Kidney epithelial cell (primary cell): ENCODE data around the gene GAPDH. TPM values are rescaled to one million over a fixed set of nuclear protein-coding genes. Genes with fewer than 3 reads are reported as not detected.

Source experiments
- DNase-seq: peaks from one replicate; pipeline ENCODE4 v3.0.0-alpha.2; 2010; ENCODE audit warnings: low read depth
- H3K27me3 ChIP-seq: 2 replicates; pipeline ENCODE4 v1.6.0; 2011; ENCODE audit warnings: low read length; ENCODE audit not compliant: control insufficient read depth, insufficient read depth
- H3K36me3 ChIP-seq: 2 replicates; pipeline ENCODE4 v1.5.1; 2011; ENCODE audit warnings: low read length; ENCODE audit not compliant: control insufficient read depth, insufficient read depth
- H3K4me3 ChIP-seq: 2 replicates; pipeline ENCODE4 v1.5.1; 2011; ENCODE audit warnings: low read depth, mild to moderate bottlenecking, control low read depth, low read length
- CTCF ChIP-seq: IDR thresholded peaks from 2 replicates; pipeline ENCODE4 v1.5.1; 2011; ENCODE audit warnings: mild to moderate bottlenecking, moderate library complexity, low read length, control low read depth, inconsistent platforms; ENCODE audit not compliant: insufficient read depth, poor library complexity, severe bottlenecking
- total RNA-seq: library from RNA; depleted of rRNA; stranded (reverse); fragments of >200 nt; gene quantifications from 2 replicates; pipeline ENCODE4 v1.2.3, GENCODE V29; 2015

The GAPDH gene
- total RNA-seq, 1 donor from 2014 or later, result 3,951 TPM

- H3K27me3 ChIP-seq, result no peaks in the 10 kb centered on the region
- peaks cover 10% of the 10 kb centered on the region for H3K36me3 ChIP-seq
- H3K4me3 ChIP-seq, result no peak overlapping the region
- DNase-seq, result no peak
- no peak for TF ChIP-seq CTCF
These were observed 5.4 kb downstream of the GAPDH start for GRCh38 chr12:6539707-6540134.

GRCh38 chr12:6540181-6540877 lies 6.0 kb downstream of the GAPDH start:
- Histone ChIP-seq H3K4me3 (no peak overlapping the region), H3K36me3 (peaks cover 10% of the 10 kb centered on the region), H3K27me3 (no peaks in the 10 kb centered on the region)
- no peak for DNase-seq
- TF ChIP-seq CTCF, result no peak

- peaks cover 7% of the 10 kb centered on the region for H3K36me3 ChIP-seq
- no peak for DNase-seq
- no peaks in the 10 kb centered on the region for H3K27me3 ChIP-seq
- TF ChIP-seq CTCF, result no peak
- no peak overlapping the region for H3K4me3 ChIP-seq
These were observed 7.3 kb downstream of the GAPDH start for GRCh38 chr12:6541371-6542165.

- no peak for DNase-seq
- Histone ChIP-seq H3K27me3 (no peaks in the 10 kb centered on the region), H3K36me3 (peaks cover 4% of the 10 kb centered on the region), H3K4me3 (no peak overlapping the region)
- TF ChIP-seq CTCF, result no peak
These were observed 8.1 kb downstream of the GAPDH start for GRCh38 chr12:6542209-6543009.

- no peaks in the 10 kb centered on the region for H3K27me3 ChIP-seq
- no peaks in the 10 kb centered on the region for H3K36me3 ChIP-seq
- TF ChIP-seq CTCF, result no peak
These were observed 11.7 kb downstream of the GAPDH start for GRCh38 chr12:6546016-6546415.

More at GRCh38 chr12:6546016-6546415, 11.7 kb downstream of the GAPDH start:
- no peak overlapping the region for H3K4me3 ChIP-seq
- no peak for DNase-seq
